OCI-LY7 (cell line): Measurements from ENCODE around the gene LSM4.

Source experiments
- EZH2phosphoT487 ChIP-seq: fragments of 200-600 bp; sonication (generic); IDR thresholded peaks from 2 replicates; pipeline ENCODE4 v1.6.1; 2018; ENCODE audit warnings: low read depth, borderline replicate concordance, mild to moderate bottlenecking, mixed run types, antibody characterized with exemption, low read length, moderate library complexity, mixed read lengths
- TF ChIP-seq, protein P1 (sequence below): fragments of 200-600 bp; sonication (generic); conservative IDR thresholded peaks from 2 replicates; pipeline ENCODE4 v1.5.1; 2014; ENCODE audit warnings: mild to moderate bottlenecking, antibody characterized with exemption, low read length, moderate library complexity, mixed read lengths

GRCh38 chr19:18281082-18282020 lies 41.5 kb downstream of the LSM4 start, which contains the start of gene JUND:
- TF ChIP-seq, protein P1, sequence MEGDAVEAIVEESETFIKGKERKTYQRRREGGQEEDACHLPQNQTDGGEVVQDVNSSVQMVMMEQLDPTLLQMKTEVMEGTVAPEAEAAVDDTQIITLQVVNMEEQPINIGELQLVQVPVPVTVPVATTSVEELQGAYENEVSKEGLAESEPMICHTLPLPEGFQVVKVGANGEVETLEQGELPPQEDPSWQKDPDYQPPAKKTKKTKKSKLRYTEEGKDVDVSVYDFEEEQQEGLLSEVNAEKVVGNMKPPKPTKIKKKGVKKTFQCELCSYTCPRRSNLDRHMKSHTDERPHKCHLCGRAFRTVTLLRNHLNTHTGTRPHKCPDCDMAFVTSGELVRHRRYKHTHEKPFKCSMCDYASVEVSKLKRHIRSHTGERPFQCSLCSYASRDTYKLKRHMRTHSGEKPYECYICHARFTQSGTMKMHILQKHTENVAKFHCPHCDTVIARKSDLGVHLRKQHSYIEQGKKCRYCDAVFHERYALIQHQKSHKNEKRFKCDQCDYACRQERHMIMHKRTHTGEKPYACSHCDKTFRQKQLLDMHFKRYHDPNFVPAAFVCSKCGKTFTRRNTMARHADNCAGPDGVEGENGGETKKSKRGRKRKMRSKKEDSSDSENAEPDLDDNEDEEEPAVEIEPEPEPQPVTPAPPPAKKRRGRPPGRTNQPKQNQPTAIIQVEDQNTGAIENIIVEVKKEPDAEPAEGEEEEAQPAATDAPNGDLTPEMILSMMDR = peak; percentile 35; the same call in 1 of the 2 replicates
- no peak for TF ChIP-seq EZH2phosphoT487
